ENCODE measurements around the gene TBXT.
A peak's percentile ranks its signal among the peaks of the same experiment; 100 is the strongest.

Gene TBXT

GRCh38 chr6:166112580-166112979, 55.1 kb downstream of the TBXT start:
- DNase-seq (ENCODE audit: low spot score), result peak; percentile 81

- no peak for DNase-seq (ENCODE audit: low spot score)
Observed at GRCh38 chr6:166109608-166110007, 58.0 kb downstream of the TBXT start.
